OCI-LY7 (cell line): ENCODE data around the gene TMEM59L. TPM values are rescaled to one million over a fixed set of nuclear protein-coding genes. Genes with fewer than 3 reads are reported as not detected.

Source experiments
- BruUV-seq: library from RNA; stranded (reverse); fragments of 400-500 nt; replicated peaks from 2 replicates; lab custom pipeline; 2021; lab: Mats Ljungman, UMichigan
- CTCF ChIA-PET: fragments of 300-600 bp; sonication (Branson Sonifier 250); formaldehyde crosslinking; loops from one replicate; lab custom pipeline; 2022; ENCODE audit warnings: antibody characterized with exemption; ENCODE audit not compliant: unreplicated experiment; lab: Charles Lee
- POLR2A ChIA-PET: fragments of 300-600 bp; sonication (Branson Sonifier 250); formaldehyde crosslinking; loops from one replicate; lab custom pipeline; 2022; ENCODE audit warnings: antibody characterized with exemption; lab: Charles Lee
- DNase-seq: peaks from one replicate; pipeline ENCODE4 v3.0.0-alpha.2; 2015; ENCODE audit warnings: low spot score
- H2AFZ ChIP-seq: fragments of 200-600 bp; sonication (generic), shearing (Covaris generic); 2 replicates; pipeline ENCODE4 v1.6.1; 2014; ENCODE audit warnings: mild to moderate bottlenecking, antibody characterized with exemption, low read length, moderate library complexity
- H3K27ac ChIP-seq: fragments of 200-600 bp; sonication (generic); 2 replicates; pipeline ENCODE4 v1.5.1; 2014; ENCODE audit warnings: mixed run types, low read depth, mild to moderate bottlenecking, moderate library complexity, low read length, inconsistent platforms; ENCODE audit not compliant: poor library complexity, severe bottlenecking
- H3K36me3 ChIP-seq: fragments of 200-600 bp; sonication (generic); 2 replicates; pipeline ENCODE4 v1.6.1; 2014; ENCODE audit warnings: mild to moderate bottlenecking, antibody characterized with exemption, low read length, moderate library complexity, mixed read lengths; ENCODE audit not compliant: insufficient read depth
- H3K4me1 ChIP-seq: fragments of 200-600 bp; sonication (generic); 2 replicates; pipeline ENCODE4 v1.5.1; 2014; ENCODE audit warnings: mild to moderate bottlenecking, low read length; ENCODE audit not compliant: insufficient read depth, poor library complexity, severe bottlenecking
- H3K4me2 ChIP-seq: fragments of 200-600 bp; sonication (generic); 2 replicates; pipeline ENCODE4 v1.6.1; 2014; ENCODE audit warnings: mild to moderate bottlenecking, low read length
- H3K4me3 ChIP-seq: fragments of 200-600 bp; sonication (generic); 2 replicates; pipeline ENCODE4 v1.5.1; 2014; ENCODE audit warnings: mild to moderate bottlenecking, low read depth, low read length; ENCODE audit not compliant: poor library complexity, severe bottlenecking
- H3K79me2 ChIP-seq: fragments of 200-600 bp; sonication (generic); 2 replicates; pipeline ENCODE4 v1.6.1; 2016; ENCODE audit warnings: low read depth, mild to moderate bottlenecking, low read length, moderate library complexity, mixed read lengths; ENCODE audit not compliant: insufficient read depth
- H3K9me2 ChIP-seq: fragments of 200-600 bp; sonication (generic); 2 replicates; pipeline ENCODE4 v1.6.1; 2016; ENCODE audit warnings: mild to moderate bottlenecking, low read length, mixed read lengths; ENCODE audit not compliant: insufficient read depth
- H3K9me3 ChIP-seq: fragments of 200-600 bp; sonication (generic); 2 replicates; pipeline ENCODE4 v1.6.1; 2014; ENCODE audit warnings: mild to moderate bottlenecking, mixed run types, low read length, mixed read lengths
- H4K20me1 ChIP-seq: fragments of 200-600 bp; sonication (generic); 2 replicates; pipeline ENCODE4 v1.6.1; 2014; ENCODE audit warnings: mild to moderate bottlenecking, antibody characterized with exemption, low read length, moderate library complexity, mixed read lengths; ENCODE audit not compliant: insufficient read depth
- EZH2phosphoT487 ChIP-seq: fragments of 200-600 bp; sonication (generic); IDR thresholded peaks from 2 replicates; pipeline ENCODE4 v1.6.1; 2018; ENCODE audit warnings: low read depth, borderline replicate concordance, mild to moderate bottlenecking, mixed run types, antibody characterized with exemption, low read length, moderate library complexity, mixed read lengths
- intact Hi-C: fragments of 100-400 bp; cut with micrococcal nuclease; formaldehyde crosslinking; loops from one replicate; pipeline ENCODE4 v1.10.0; 2022; ENCODE audit not compliant: unreplicated experiment
- total RNA-seq, 2 experiments: library from RNA; depleted of rRNA in 1 of 2; stranded (reverse); fragments of >200 nt in 1 of 2; shearing (Covaris generic) in 1 of 2; gene quantifications; 2 replicates each; pipeline ENCODE4 v1.2.3, GENCODE V29; 2014 to 2022
- TF ChIP-seq, protein P1 (sequence below): fragments of 200-600 bp; sonication (generic); conservative IDR thresholded peaks from 2 replicates; pipeline ENCODE4 v1.5.1; 2014; ENCODE audit warnings: mild to moderate bottlenecking, antibody characterized with exemption, low read length, moderate library complexity, mixed read lengths

TMEM59L gene
- total RNA-seq, 2 experiments from 2014 or later = 0.84 to 1.0 TPM

DNA sequence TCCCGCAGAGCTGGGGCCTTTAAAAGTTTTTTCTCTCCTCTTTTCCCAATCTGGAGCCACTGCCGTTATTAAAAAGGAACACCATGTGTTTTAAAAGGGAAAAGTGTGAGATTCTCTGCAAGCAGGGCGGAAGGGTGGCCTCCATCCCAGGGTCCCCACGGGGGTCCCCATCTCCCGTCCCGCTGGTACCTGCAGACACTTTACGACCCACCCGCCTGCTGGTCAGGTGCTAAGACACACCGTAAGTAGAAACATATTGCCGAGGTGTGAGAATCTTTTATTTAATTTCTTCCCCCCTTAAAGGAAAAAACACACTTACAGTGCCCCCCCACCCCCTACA lies 7.9 kb upstream of the TMEM59L start:
- BruUV-seq = no TSS peak
- DNase-seq = no peak

DNA sequence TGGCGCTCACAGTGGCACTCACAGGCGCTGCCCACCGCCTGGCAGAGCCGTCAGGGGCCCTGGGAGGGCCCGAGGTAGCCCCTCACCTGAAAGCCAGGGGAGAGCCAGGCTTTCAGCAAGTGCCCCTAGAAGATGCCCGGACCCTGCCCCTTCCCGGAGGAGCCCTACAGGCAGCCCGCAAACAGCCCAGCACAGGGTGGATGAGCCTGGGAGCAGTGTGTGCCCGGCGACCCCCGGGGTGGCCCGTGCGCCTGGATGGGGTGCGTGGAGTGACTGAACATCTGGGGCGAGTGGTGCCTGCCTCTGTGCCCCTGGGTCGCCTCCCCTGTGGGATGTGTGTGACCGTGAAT lies 7.5 kb upstream of the TMEM59L start:
- Histone ChIP-seq H3K36me3 (no peaks in the 10 kb centered on the region), H3K9me3 (no peaks in the 10 kb centered on the region), H3K9me2 (no peaks in the 10 kb centered on the region), H3K79me2 (no peaks in the 10 kb centered on the region), H3K4me1 (no peaks in the 10 kb centered on the region), H3K4me3 (no peak overlapping the region), H4K20me1 (no peaks in the 10 kb centered on the region), H2AFZ (no peak overlapping the region), H3K27ac (no peak overlapping the region), H3K4me2 (no peak overlapping the region)
- no peak for DNase-seq
- POLR2A ChIA-PET = no interaction called here
- CTCF ChIA-PET = no interaction called here
- intact Hi-C loops = no loop called here
- BruUV-seq = no TSS peak
- no peak for TF ChIP-seq EZH2phosphoT487
- TF ChIP-seq, protein P1, sequence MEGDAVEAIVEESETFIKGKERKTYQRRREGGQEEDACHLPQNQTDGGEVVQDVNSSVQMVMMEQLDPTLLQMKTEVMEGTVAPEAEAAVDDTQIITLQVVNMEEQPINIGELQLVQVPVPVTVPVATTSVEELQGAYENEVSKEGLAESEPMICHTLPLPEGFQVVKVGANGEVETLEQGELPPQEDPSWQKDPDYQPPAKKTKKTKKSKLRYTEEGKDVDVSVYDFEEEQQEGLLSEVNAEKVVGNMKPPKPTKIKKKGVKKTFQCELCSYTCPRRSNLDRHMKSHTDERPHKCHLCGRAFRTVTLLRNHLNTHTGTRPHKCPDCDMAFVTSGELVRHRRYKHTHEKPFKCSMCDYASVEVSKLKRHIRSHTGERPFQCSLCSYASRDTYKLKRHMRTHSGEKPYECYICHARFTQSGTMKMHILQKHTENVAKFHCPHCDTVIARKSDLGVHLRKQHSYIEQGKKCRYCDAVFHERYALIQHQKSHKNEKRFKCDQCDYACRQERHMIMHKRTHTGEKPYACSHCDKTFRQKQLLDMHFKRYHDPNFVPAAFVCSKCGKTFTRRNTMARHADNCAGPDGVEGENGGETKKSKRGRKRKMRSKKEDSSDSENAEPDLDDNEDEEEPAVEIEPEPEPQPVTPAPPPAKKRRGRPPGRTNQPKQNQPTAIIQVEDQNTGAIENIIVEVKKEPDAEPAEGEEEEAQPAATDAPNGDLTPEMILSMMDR = no peak

More for the DNA sequence above, 7.9 kb upstream of the TMEM59L start:
- Histone ChIP-seq H3K36me3 (no peaks in the 10 kb centered on the region), H3K79me2 (no peaks in the 10 kb centered on the region), H3K9me3 (no peaks in the 10 kb centered on the region), H3K27ac (no peak overlapping the region), H2AFZ (no peak overlapping the region), H4K20me1 (no peaks in the 10 kb centered on the region), H3K9me2 (no peaks in the 10 kb centered on the region), H3K4me3 (no peak overlapping the region), H3K4me1 (no peaks in the 10 kb centered on the region), H3K4me2 (no peak overlapping the region)
- TF ChIP-seq, protein P1 = no peak
- no peak for TF ChIP-seq EZH2phosphoT487
- intact Hi-C loops = no loop called here
- ChIA-PET CTCF (no interaction called here), POLR2A (no interaction called here)

DNA sequence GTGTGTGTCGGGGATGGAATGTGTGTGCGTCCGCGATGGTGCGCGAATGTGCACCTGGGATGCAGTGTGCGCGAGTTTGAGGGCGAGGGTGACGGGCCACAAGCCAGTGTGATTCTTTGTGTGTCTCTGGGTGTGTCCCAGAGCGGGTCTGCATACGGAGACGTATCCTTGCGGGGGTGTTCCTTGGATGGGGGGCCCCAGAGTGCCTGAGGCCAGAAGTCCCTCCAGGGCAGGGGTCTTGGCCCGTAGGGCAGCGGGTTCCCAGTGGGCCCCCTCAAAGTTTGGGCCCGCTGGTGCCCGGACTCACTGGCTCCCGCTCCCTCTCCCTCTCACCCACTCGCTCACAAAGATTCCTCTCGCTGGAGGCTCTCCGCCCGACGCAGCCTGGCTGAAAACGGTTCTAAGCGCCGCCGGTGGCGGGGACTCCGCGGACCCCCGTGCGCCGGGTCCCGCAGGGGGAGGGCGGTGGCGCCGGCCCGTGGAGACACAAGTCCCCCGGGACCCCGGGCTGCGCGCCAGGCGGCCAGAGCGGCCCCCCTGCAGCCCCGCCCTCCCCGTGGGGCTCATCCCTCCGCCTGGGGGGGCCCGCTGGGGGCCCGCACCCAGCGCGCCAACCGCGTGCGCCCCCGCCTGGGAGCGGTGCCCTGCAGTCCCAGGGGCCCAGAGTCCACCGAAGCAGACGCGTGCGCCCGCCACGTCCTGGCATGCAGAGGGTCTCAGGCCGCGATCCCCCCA lies 7.0 kb upstream of the TMEM59L start:
- Histone ChIP-seq H3K4me3 (no peak overlapping the region), H2AFZ (no peak overlapping the region), H3K4me2 (no peak overlapping the region), H3K9me2 (no peaks in the 10 kb centered on the region), H3K9me3 (no peaks in the 10 kb centered on the region), H3K27ac (no peak overlapping the region), H3K79me2 (no peaks in the 10 kb centered on the region), H3K36me3 (no peaks in the 10 kb centered on the region), H3K4me1 (no peaks in the 10 kb centered on the region), H4K20me1 (no peaks in the 10 kb centered on the region)
- CTCF ChIA-PET = no interaction called here
- 0 out of 2 replicates have a peak, but pooled peaks have one; percentile 61 for TF ChIP-seq EZH2phosphoT487
- TF ChIP-seq, protein P1 = no peak
- intact Hi-C loops = no loop called here
- POLR2A ChIA-PET = no interaction called here
- DNase-seq = no peak
- no TSS peak for BruUV-seq
